ENCODE measurements around the gene RSPH3. TPM values are rescaled to one million over a fixed set of nuclear protein-coding genes. Genes with fewer than 3 reads are reported as not detected.

The RSPH3 gene
- total RNA-seq, 1 donor from 2014 or later, result 5.5 TPM

GRCh38 chr6:158938811-158939254 is 61.2 kb downstream of the RSPH3 start:
- DNase-seq (ENCODE audit: low read depth), result peak; percentile 29
- FAIRE-seq, result no peak
- TF ChIP-seq CTCF (IDR thresholded peaks at IDR 0.05; ENCODE audit: insufficient read depth, low read length, severe bottlenecking), result no peak
- Histone ChIP-seq H3K27me3 (ENCODE audit: control insufficient read depth, insufficient read depth, low read length) (no peaks in the 10 kb centered on the region), H3K4me3 (ENCODE audit: low read depth, low read length) (no peak overlapping the region), H3K36me3 (ENCODE audit: control insufficient read depth, insufficient read depth, low read length) (no peaks in the 10 kb centered on the region)

GRCh38 chr6:158938220-158938619 is 61.8 kb downstream of the RSPH3 start:
- no peak for DNase-seq (ENCODE audit: low read depth)
- H3K36me3 ChIP-seq (ENCODE audit: control insufficient read depth, insufficient read depth, low read length), result no peaks in the 10 kb centered on the region
- FAIRE-seq, result no peak
- H3K27me3 ChIP-seq (ENCODE audit: control insufficient read depth, insufficient read depth, low read length), result no peaks in the 10 kb centered on the region
- no peak for TF ChIP-seq CTCF (IDR thresholded peaks at IDR 0.05; ENCODE audit: insufficient read depth, low read length, severe bottlenecking)
- no peak overlapping the region for H3K4me3 ChIP-seq (ENCODE audit: low read depth, low read length)

- Histone ChIP-seq H3K36me3 (ENCODE audit: control insufficient read depth, insufficient read depth, low read length) (no peaks in the 10 kb centered on the region), H3K4me3 (ENCODE audit: low read depth, low read length) (no peak overlapping the region), H3K27me3 (ENCODE audit: control insufficient read depth, insufficient read depth, low read length) (no peaks in the 10 kb centered on the region)
- FAIRE-seq (no peak), DNase-seq (ENCODE audit: low read depth) (no peak)
- TF ChIP-seq CTCF (IDR thresholded peaks at IDR 0.05; ENCODE audit: insufficient read depth, low read length, severe bottlenecking), result no peak
These were observed 65.8 kb downstream of the RSPH3 start for GRCh38 chr6:158934157-158934556.

GRCh38 chr6:158933079-158933595 is 66.9 kb downstream of the RSPH3 start:
- Histone ChIP-seq H3K36me3 (ENCODE audit: control insufficient read depth, insufficient read depth, low read length) (no peaks in the 10 kb centered on the region), H3K4me3 (ENCODE audit: low read depth, low read length) (no peak overlapping the region), H3K27me3 (ENCODE audit: control insufficient read depth, insufficient read depth, low read length) (no peaks in the 10 kb centered on the region)
- FAIRE-seq (no peak), DNase-seq (ENCODE audit: low read depth) (no peak)
- TF ChIP-seq CTCF (IDR thresholded peaks at IDR 0.05; ENCODE audit: insufficient read depth, low read length, severe bottlenecking), result no peak

- FAIRE-seq, result no peak
- Histone ChIP-seq H3K27me3 (ENCODE audit: control insufficient read depth, insufficient read depth, low read length) (no peaks in the 10 kb centered on the region), H3K36me3 (ENCODE audit: control insufficient read depth, insufficient read depth, low read length) (no peaks in the 10 kb centered on the region), H3K4me3 (ENCODE audit: low read depth, low read length) (no peak overlapping the region)
- no peak for DNase-seq (ENCODE audit: low read depth)
- TF ChIP-seq CTCF (IDR thresholded peaks at IDR 0.05; ENCODE audit: insufficient read depth, low read length, severe bottlenecking), result no peak
These were observed 71.9 kb downstream of the RSPH3 start for GRCh38 chr6:158928068-158928467.

- no peak for TF ChIP-seq CTCF (IDR thresholded peaks at IDR 0.05; ENCODE audit: insufficient read depth, low read length, severe bottlenecking)
- Histone ChIP-seq H3K27me3 (ENCODE audit: control insufficient read depth, insufficient read depth, low read length) (no peaks in the 10 kb centered on the region), H3K4me3 (ENCODE audit: low read depth, low read length) (no peak overlapping the region), H3K36me3 (ENCODE audit: control insufficient read depth, insufficient read depth, low read length) (no peaks in the 10 kb centered on the region)
- FAIRE-seq (no peak), DNase-seq (ENCODE audit: low read depth) (peak; percentile 89)
These were observed 73.6 kb downstream of the RSPH3 start for GRCh38 chr6:158926414-158926813.
